CD4-positive, alpha-beta T cell (primary cell): ENCODE measurements around the gene LAMA1. TPM values are rescaled to one million over a fixed set of nuclear protein-coding genes. Genes with fewer than 3 reads are reported as not detected.

ENCODE experiments used
- ATAC-seq: fragments of 200-7000 bp; cut with Tn5 transposase; one replicate; pipeline ENCODE4 v1.10.0; 2022; ENCODE audit warnings: mild to moderate bottlenecking; ENCODE audit not compliant: poor library complexity
- CTCF ChIA-PET: fragments of 350-600 bp; sonication (Branson Sonifier 250); formaldehyde crosslinking; loops from one replicate; lab custom pipeline; 2021; ENCODE audit warnings: antibody characterized with exemption, inconsistent platforms; lab: Charles Lee
- POLR2A ChIA-PET: fragments of 350-600 bp; sonication (Branson Sonifier 250); formaldehyde crosslinking; loops from one replicate; lab custom pipeline; 2021; ENCODE audit warnings: antibody characterized with exemption, inconsistent platforms; lab: Charles Lee
- DNase-seq, 14 experiments: peaks; one replicate each; pipeline ENCODE4 v3.0.0-alpha.2; 2013 to 2020; ENCODE audit warnings: mixed read lengths in 2 of 14
- H3K27ac ChIP-seq, 2 donors: one replicate each; pipeline versions ENCODE4 v1.5.1 to v1.7.0; 2013; ENCODE audit warnings: low read length in 2 of 2, low read depth in 1 of 2, mild to moderate bottlenecking in 1 of 2
- H3K27me3 ChIP-seq, 2 experiments: 1 replicate in 1 of 2; 2 replicates in 1 of 2; pipeline versions ENCODE4 v1.6.1 to v1.7.0; 2013; ENCODE audit warnings: low read length in 2 of 2, control low read depth in 1 of 2, mild to moderate bottlenecking in 1 of 2, moderate library complexity in 1 of 2; ENCODE audit not compliant: insufficient read depth in 2 of 2, control insufficient read depth in 1 of 2
- H3K36me3 ChIP-seq: one replicate; pipeline ENCODE4 v1.6.1; 2013; ENCODE audit warnings: low read length, control low read depth; ENCODE audit not compliant: insufficient read depth
- H3K4me1 ChIP-seq: one replicate; pipeline ENCODE4 v1.6.1; 2013; ENCODE audit warnings: low read length, control low read depth; ENCODE audit not compliant: insufficient read depth
- H3K4me3 ChIP-seq: one replicate; pipeline ENCODE4 v1.5.1; 2013; ENCODE audit warnings: mild to moderate bottlenecking, low read length, moderate library complexity
- H3K9me3 ChIP-seq, 2 experiments: 1 replicate in 1 of 2; 2 replicates in 1 of 2; pipeline versions ENCODE4 v1.6.1 to v1.7.0; 2013; ENCODE audit warnings: low read length in 2 of 2, mild to moderate bottlenecking in 2 of 2, control low read depth in 1 of 2, moderate library complexity in 1 of 2; ENCODE audit not compliant: control insufficient read depth in 1 of 2, insufficient read depth in 1 of 2
- H3K27ac Mint-ChIP-seq: one replicate; pipeline ENCODE4 v1.8.0; 2020; ENCODE audit warnings: mixed read lengths
- H3K27me3 Mint-ChIP-seq: one replicate; pipeline ENCODE4 v1.8.0; 2021; ENCODE audit warnings: mixed read lengths
- H3K36me3 Mint-ChIP-seq: one replicate; pipeline ENCODE4 v1.8.0; 2021; ENCODE audit warnings: low read depth, mixed read lengths
- H3K4me1 Mint-ChIP-seq: one replicate; pipeline ENCODE4 v1.8.0; 2021; ENCODE audit warnings: low read depth, mixed read lengths
- H3K4me3 Mint-ChIP-seq: one replicate; pipeline ENCODE4 v1.8.0; 2020; ENCODE audit warnings: mild to moderate bottlenecking, mixed read lengths
- H3K9me3 Mint-ChIP-seq: one replicate; pipeline ENCODE4 v1.8.0; 2020; ENCODE audit warnings: mixed read lengths
- CTCF ChIP-seq: fragments of 200-600 bp; IDR thresholded peaks from one replicate; pipeline ENCODE4 v1.8.0; 2022; ENCODE audit warnings: antibody characterized with exemption, mild to moderate bottlenecking
- intact Hi-C, 2 experiments: fragments of 100-400 bp; cut with DNase I in 1 of 2; cut with micrococcal nuclease in 1 of 2; formaldehyde crosslinking; loops; one replicate each; pipeline versions ENCODE4 v1.15.1 to v1.9.0; 2023 to 2025; cut with DNase I, micrococcal nuclease
- total RNA-seq, 174 experiments: library from RNA in 2 of 174; stranded (reverse) in 2 of 174; gene quantifications; one replicate each; pipeline ENCODE4 v1.2.3 and lab custom pipeline; 2021 to 2026

The LAMA1 gene
- total RNA-seq, 2 experiments from 2014 or later: not detected

- intact Hi-C loops: no loop called here
- no peak for DNase-seq
- no peak overlapping the region for H3K4me3 Mint-ChIP-seq
- no peaks in the 10 kb centered on the region for H3K36me3 Mint-ChIP-seq
- Histone ChIP-seq H3K27me3 (no peaks in the 10 kb centered on the region), H3K9me3 (peaks cover 0 to 47% of the 10 kb centered on the region in 2 experiments), H3K4me3 (no peak overlapping the region), H3K4me1 (no peaks in the 10 kb centered on the region), H3K36me3 (no peaks in the 10 kb centered on the region), H3K27ac (no peak overlapping the region)
- H3K27me3 Mint-ChIP-seq: no peaks in the 10 kb centered on the region
- no peak overlapping the region for H3K27ac Mint-ChIP-seq
- H3K4me1 Mint-ChIP-seq: no peaks in the 10 kb centered on the region
- no peak for TF ChIP-seq CTCF
- POLR2A ChIA-PET: no interaction called here
- CTCF ChIA-PET: no interaction called here
- no peak for ATAC-seq
- H3K9me3 Mint-ChIP-seq: peaks cover 13% of the 10 kb centered on the region
Observed at GRCh38 chr18:6956999-6957398, 160.6 kb downstream of the LAMA1 start.

GRCh38 chr18:6956495-6956894, 161.1 kb downstream of the LAMA1 start:
- Histone ChIP-seq H3K4me1 (no peaks in the 10 kb centered on the region), H3K9me3 (peaks cover 0 to 50% of the 10 kb centered on the region in 2 experiments), H3K27me3 (no peaks in the 10 kb centered on the region), H3K36me3 (no peaks in the 10 kb centered on the region), H3K4me3 (no peak overlapping the region), H3K27ac (no peak overlapping the region)
- no peaks in the 10 kb centered on the region for H3K36me3 Mint-ChIP-seq
- H3K9me3 Mint-ChIP-seq: peaks cover 10% of the 10 kb centered on the region
- H3K27me3 Mint-ChIP-seq: no peaks in the 10 kb centered on the region
- CTCF ChIA-PET: no interaction called here
- intact Hi-C loops: no loop called here
- no peak for ATAC-seq
- no peak overlapping the region for H3K27ac Mint-ChIP-seq
- no peak for TF ChIP-seq CTCF
- POLR2A ChIA-PET: no interaction called here
- no peak for DNase-seq
- no peaks in the 10 kb centered on the region for H3K4me1 Mint-ChIP-seq
- H3K4me3 Mint-ChIP-seq: no peak overlapping the region

GRCh38 chr18:6955304-6955703, 162.3 kb downstream of the LAMA1 start:
- H3K4me3 ChIP-seq: no peak overlapping the region
- ChIA-PET POLR2A (no interaction called here), CTCF (no interaction called here)
- no peak overlapping the region for H3K27ac ChIP-seq
- Mint-ChIP-seq H3K4me1 (no peaks in the 10 kb centered on the region), H3K9me3 (peaks cover 4% of the 10 kb centered on the region), H3K27ac (no peak overlapping the region), H3K27me3 (no peaks in the 10 kb centered on the region), H3K36me3 (no peaks in the 10 kb centered on the region), H3K4me3 (no peak overlapping the region)
- no peaks in the 10 kb centered on the region for H3K4me1 ChIP-seq
- H3K27me3 ChIP-seq: no peaks in the 10 kb centered on the region
- no peak for TF ChIP-seq CTCF
- no peaks in the 10 kb centered on the region for H3K36me3 ChIP-seq
- ATAC-seq (no peak), DNase-seq (no peak)
- H3K9me3 ChIP-seq: peaks cover 0 to 53% of the 10 kb centered on the region in 2 experiments
- intact Hi-C loops: no loop called here
